Measurements from ENCODE around the gene BTNL8. TPM values are rescaled to one million over a fixed set of nuclear protein-coding genes. Genes with fewer than 3 reads are reported as not detected.

The BTNL8 gene
- total and polyA plus RNA-seq, 2 of the 13 experiments (the other 11 are each of a cell fraction or from before 2014, with no cell fraction given) = not detected

DNA sequence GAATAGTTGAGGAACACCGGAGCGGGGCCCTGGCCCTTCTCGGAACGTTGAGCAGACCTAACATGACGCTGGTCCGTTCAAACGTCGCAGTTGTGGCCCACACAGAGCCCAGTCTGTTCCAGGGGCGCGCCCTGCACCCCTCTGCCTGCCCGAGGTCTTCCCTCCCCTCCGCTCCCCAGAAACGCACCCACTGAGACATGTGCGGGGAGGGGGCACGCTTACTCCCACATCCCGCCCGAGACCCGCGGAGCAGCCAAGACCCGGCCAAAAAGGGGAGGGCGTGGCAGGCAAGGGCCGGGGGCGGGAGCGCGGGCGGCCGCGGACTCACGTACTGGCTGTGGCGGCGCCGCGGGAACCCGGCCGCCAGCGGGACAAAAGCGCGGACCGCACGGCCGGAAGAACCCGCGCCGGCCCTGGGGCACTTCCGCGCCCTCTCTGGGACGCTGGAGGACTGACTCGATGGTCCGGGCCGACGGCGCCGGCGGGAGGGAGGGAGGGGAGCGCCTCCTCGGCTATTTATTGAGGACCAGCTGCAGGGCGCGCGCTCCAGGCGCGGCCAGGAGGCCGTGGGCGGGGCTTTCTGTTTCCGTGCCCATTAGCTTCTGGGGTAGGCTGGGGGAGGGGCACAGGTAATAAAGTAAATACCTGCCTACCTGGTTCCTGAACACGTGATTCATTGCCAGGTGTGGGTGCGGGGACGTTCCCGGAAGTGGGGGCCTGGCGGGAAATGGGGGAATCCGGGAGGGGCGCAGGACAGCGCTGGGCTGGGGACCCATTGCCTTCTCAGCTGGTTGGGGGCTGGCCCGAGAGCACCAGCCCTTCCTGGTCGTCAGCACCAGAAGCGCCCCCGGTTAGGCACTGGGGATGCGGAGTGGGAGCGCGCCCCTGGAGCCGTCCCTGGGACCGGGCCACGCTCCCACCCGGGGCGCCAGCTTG lies 37.8 kb upstream of the BTNL8 start, which contains the start of gene ZFP62 (continued):
- TF ChIP-seq, protein P1, sequence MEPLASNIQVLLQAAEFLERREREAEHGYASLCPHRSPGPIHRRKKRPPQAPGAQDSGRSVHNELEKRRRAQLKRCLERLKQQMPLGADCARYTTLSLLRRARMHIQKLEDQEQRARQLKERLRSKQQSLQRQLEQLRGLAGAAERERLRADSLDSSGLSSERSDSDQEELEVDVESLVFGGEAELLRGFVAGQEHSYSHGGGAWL (CRISPR knock-in tag; IDR thresholded peaks at IDR 0.05) = no peak
- TF ChIP-seq PATZ1 (CRISPR knock-in tag; IDR thresholded peaks at IDR 0.05) = no peak; the same call in 1 of the 2 replicates
- TF ChIP-seq SIN3B (IDR thresholded peaks at IDR 0.05; ENCODE audit: low read length) = no peak
- TF ChIP-seq, protein P2, sequence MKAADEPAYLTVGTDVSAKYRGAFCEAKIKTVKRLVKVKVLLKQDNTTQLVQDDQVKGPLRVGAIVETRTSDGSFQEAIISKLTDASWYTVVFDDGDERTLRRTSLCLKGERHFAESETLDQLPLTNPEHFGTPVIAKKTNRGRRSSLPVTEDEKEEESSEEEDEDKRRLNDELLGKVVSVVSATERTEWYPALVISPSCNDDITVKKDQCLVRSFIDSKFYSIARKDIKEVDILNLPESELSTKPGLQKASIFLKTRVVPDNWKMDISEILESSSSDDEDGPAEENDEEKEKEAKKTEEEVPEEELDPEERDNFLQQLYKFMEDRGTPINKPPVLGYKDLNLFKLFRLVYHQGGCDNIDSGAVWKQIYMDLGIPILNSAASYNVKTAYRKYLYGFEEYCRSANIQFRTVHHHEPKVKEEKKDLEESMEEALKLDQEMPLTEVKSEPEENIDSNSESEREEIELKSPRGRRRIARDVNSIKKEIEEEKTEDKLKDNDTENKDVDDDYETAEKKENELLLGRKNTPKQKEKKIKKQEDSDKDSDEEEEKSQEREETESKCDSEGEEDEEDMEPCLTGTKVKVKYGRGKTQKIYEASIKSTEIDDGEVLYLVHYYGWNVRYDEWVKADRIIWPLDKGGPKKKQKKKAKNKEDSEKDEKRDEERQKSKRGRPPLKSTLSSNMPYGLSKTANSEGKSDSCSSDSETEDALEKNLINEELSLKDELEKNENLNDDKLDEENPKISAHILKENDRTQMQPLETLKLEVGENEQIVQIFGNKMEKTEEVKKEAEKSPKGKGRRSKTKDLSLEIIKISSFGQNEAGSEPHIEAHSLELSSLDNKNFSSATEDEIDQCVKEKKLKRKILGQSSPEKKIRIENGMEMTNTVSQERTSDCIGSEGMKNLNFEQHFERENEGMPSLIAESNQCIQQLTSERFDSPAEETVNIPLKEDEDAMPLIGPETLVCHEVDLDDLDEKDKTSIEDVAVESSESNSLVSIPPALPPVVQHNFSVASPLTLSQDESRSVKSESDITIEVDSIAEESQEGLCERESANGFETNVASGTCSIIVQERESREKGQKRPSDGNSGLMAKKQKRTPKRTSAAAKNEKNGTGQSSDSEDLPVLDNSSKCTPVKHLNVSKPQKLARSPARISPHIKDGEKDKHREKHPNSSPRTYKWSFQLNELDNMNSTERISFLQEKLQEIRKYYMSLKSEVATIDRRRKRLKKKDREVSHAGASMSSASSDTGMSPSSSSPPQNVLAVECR (CRISPR knock-in tag; IDR thresholded peaks at IDR 0.05; ENCODE audit: borderline replicate concordance) = peak; percentile 88
- TF ChIP-seq XBP1 (CRISPR knock-in tag; IDR thresholded peaks at IDR 0.05) = no peak
- TF ChIP-seq IRF2 (CRISPR knock-in tag; IDR thresholded peaks at IDR 0.05) = 0 out of 2 replicates have a peak, but pooled peaks have one; percentile 17
- TF ChIP-seq MTA1 (CRISPR knock-in tag; IDR thresholded peaks at IDR 0.05; ENCODE audit: borderline replicate concordance) = no peak
- TF ChIP-seq, protein P3, sequence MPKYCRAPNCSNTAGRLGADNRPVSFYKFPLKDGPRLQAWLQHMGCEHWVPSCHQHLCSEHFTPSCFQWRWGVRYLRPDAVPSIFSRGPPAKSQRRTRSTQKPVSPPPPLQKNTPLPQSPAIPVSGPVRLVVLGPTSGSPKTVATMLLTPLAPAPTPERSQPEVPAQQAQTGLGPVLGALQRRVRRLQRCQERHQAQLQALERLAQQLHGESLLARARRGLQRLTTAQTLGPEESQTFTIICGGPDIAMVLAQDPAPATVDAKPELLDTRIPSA (CRISPR knock-in tag; IDR thresholded peaks at IDR 0.05; ENCODE audit: borderline replicate concordance) = no peak
- TF ChIP-seq ZNF562 (CRISPR knock-in tag; IDR thresholded peaks at IDR 0.05; ENCODE audit: borderline replicate concordance) = no peak
- TF ChIP-seq, protein P4, sequence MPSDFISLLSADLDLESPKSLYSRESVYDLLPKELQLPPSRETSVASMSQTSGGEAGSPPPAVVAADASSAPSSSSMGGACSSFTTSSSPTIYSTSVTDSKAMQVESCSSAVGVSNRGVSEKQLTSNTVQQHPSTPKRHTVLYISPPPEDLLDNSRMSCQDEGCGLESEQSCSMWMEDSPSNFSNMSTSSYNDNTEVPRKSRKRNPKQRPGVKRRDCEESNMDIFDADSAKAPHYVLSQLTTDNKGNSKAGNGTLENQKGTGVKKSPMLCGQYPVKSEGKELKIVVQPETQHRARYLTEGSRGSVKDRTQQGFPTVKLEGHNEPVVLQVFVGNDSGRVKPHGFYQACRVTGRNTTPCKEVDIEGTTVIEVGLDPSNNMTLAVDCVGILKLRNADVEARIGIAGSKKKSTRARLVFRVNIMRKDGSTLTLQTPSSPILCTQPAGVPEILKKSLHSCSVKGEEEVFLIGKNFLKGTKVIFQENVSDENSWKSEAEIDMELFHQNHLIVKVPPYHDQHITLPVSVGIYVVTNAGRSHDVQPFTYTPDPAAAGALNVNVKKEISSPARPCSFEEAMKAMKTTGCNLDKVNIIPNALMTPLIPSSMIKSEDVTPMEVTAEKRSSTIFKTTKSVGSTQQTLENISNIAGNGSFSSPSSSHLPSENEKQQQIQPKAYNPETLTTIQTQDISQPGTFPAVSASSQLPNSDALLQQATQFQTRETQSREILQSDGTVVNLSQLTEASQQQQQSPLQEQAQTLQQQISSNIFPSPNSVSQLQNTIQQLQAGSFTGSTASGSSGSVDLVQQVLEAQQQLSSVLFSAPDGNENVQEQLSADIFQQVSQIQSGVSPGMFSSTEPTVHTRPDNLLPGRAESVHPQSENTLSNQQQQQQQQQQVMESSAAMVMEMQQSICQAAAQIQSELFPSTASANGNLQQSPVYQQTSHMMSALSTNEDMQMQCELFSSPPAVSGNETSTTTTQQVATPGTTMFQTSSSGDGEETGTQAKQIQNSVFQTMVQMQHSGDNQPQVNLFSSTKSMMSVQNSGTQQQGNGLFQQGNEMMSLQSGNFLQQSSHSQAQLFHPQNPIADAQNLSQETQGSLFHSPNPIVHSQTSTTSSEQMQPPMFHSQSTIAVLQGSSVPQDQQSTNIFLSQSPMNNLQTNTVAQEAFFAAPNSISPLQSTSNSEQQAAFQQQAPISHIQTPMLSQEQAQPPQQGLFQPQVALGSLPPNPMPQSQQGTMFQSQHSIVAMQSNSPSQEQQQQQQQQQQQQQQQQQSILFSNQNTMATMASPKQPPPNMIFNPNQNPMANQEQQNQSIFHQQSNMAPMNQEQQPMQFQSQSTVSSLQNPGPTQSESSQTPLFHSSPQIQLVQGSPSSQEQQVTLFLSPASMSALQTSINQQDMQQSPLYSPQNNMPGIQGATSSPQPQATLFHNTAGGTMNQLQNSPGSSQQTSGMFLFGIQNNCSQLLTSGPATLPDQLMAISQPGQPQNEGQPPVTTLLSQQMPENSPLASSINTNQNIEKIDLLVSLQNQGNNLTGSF (CRISPR knock-in tag; IDR thresholded peaks at IDR 0.05) = peak; percentile 76; the same call in 1 of the 2 replicates
- peak; percentile 85 for TF ChIP-seq SAP130 (CRISPR knock-in tag; IDR thresholded peaks at IDR 0.05; ENCODE audit: low read depth)
- no peak for TF ChIP-seq ZNF839 (CRISPR knock-in tag; IDR thresholded peaks at IDR 0.05; ENCODE audit: borderline replicate concordance)
- no peak for TF ChIP-seq CENPX (CRISPR knock-in tag; IDR thresholded peaks at IDR 0.05)
- no peak for TF ChIP-seq SOX6 (IDR thresholded peaks at IDR 0.05)
- no peak for TF ChIP-seq SOX6 (CRISPR knock-in tag; IDR thresholded peaks at IDR 0.05)
- TF ChIP-seq PPARG (CRISPR knock-in tag; conservative IDR thresholded peaks at IDR 0.05) = no peak

Data from HepG2 (cell line).